Measurements from ENCODE around the gene TRPC4AP.
A peak's percentile ranks its signal among the peaks of the same experiment; 100 is the strongest.

The TRPC4AP gene

GRCh38 chr20:34985461-34986310, 106.9 kb downstream of the TRPC4AP start:
- DNase-seq: no peak

GRCh38 chr20:34984756-34985261, 107.8 kb downstream of the TRPC4AP start:
- no peak for DNase-seq

GRCh38 chr20:34983995-34984735, 108.4 kb downstream of the TRPC4AP start:
- no peak for DNase-seq

- DNase-seq: no peak
Observed at GRCh38 chr20:34983089-34983820, 109.4 kb downstream of the TRPC4AP start.

- DNase-seq: no peak
Observed at GRCh38 chr20:34982270-34983088, 110.1 kb downstream of the TRPC4AP start.

- no peak for DNase-seq
Observed at GRCh38 chr20:34980543-34981233, 111.9 kb downstream of the TRPC4AP start.

- peak; percentile 19 for DNase-seq
Observed at GRCh38 chr20:34979366-34980153, 113.0 kb downstream of the TRPC4AP start.

GRCh38 chr20:34978092-34978744, 114.4 kb downstream of the TRPC4AP start:
- no peak for DNase-seq

GRCh38 chr20:34977365-34978091, 115.1 kb downstream of the TRPC4AP start:
- no peak for DNase-seq

- no peak for DNase-seq
Observed at GRCh38 chr20:34976286-34976685, 116.3 kb downstream of the TRPC4AP start.

- DNase-seq: no peak
Observed at GRCh38 chr20:34974246-34974645, 118.4 kb downstream of the TRPC4AP start.

- DNase-seq: no peak
Observed at GRCh38 chr20:34971561-34972235, 120.9 kb downstream of the TRPC4AP start.

GRCh38 chr20:34970846-34971560, 121.6 kb downstream of the TRPC4AP start:
- DNase-seq: no peak

- DNase-seq: no peak
Observed at GRCh38 chr20:34970193-34970840, 122.3 kb downstream of the TRPC4AP start.

GRCh38 chr20:34968042-34968775, 124.4 kb downstream of the TRPC4AP start:
- DNase-seq: no peak

GRCh38 chr20:34967421-34967820, 125.2 kb downstream of the TRPC4AP start:
- no peak for DNase-seq

GRCh38 chr20:34965051-34965450, 127.6 kb downstream of the TRPC4AP start:
- DNase-seq: no peak
